HUES48 (cell line): Measurements from ENCODE around the gene MYCBP2.

ENCODE experiments used
- H3K27ac ChIP-seq: one replicate; pipeline ENCODE4 v1.7.0; 2013; ENCODE audit warnings: low read depth, low read length, inconsistent platforms
- H3K27me3 ChIP-seq: 2 replicates; pipeline ENCODE4 v1.6.1; 2013; ENCODE audit warnings: mild to moderate bottlenecking, low read length; ENCODE audit not compliant: control insufficient read depth, insufficient read depth
- H3K36me3 ChIP-seq: 2 replicates; pipeline ENCODE4 v1.6.1; 2013; ENCODE audit warnings: low read length; ENCODE audit not compliant: control insufficient read depth, insufficient read depth
- H3K4me1 ChIP-seq: 2 replicates; pipeline ENCODE4 v1.6.1; 2013; ENCODE audit warnings: mild to moderate bottlenecking, low read length; ENCODE audit not compliant: control insufficient read depth, insufficient read depth
- H3K4me3 ChIP-seq: 2 replicates; pipeline ENCODE4 v1.5.1; 2013; ENCODE audit warnings: mild to moderate bottlenecking, low read depth, low read length
- H3K9ac ChIP-seq: 2 replicates; pipeline ENCODE4 v1.6.1; 2013; ENCODE audit warnings: mild to moderate bottlenecking, low read depth, low read length, moderate library complexity
- H3K9me3 ChIP-seq: 2 replicates; pipeline ENCODE4 v1.6.1; 2013; ENCODE audit warnings: low read length; ENCODE audit not compliant: control insufficient read depth, insufficient read depth

Gene MYCBP2

DNA sequence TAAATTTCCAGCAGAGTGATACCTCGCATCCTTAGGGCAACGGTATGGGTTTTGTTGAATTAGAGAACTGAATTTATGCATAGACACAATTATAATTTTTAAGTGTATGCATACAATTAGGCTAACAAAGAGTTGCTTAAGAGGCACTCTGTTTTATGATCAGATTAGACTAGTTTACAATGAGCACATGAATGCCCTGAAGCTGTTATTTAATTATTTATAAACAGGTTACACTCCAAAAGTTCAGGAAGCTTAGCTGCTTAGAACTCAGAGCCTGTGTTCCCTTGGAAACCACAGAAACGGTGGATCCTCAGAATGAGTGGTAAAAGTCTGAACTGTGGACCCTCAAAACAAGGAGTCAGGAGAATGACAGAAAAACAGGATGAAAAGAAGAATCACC, 227.5 kb downstream of the MYCBP2 start:
- no peaks in the 10 kb centered on the region for H3K9me3 ChIP-seq
- H3K4me1 ChIP-seq, result peaks cover 19% of the 10 kb centered on the region
- H3K27ac ChIP-seq, result no peak overlapping the region
- no peak overlapping the region for H3K9ac ChIP-seq
- H3K27me3 ChIP-seq, result no peaks in the 10 kb centered on the region
- peaks cover 6% of the 10 kb centered on the region; the same call in 1 of the 2 replicates for H3K36me3 ChIP-seq
- H3K4me3 ChIP-seq, result no peak overlapping the region

DNA sequence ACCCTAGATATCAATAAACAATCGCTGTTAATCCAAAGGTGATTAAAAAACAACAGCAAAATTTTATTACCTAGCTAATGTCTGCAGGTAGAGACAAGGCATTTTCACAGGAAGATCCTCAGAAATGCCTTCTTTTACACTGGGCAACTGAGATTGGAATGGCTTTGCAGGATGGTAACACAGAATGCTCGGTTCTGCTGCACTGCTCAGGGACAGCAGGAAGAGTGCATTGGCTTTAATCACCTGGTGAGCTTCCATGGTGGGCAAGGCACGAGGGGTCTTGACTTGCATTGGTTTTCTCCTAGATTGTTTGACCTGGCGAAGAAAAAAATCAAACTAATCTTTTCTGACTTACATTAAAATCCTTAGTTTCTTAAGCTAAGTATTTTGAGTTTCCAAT, 231.6 kb downstream of the MYCBP2 start:
- no peak overlapping the region for H3K9ac ChIP-seq
- no peaks in the 10 kb centered on the region for H3K27me3 ChIP-seq
- no peak overlapping the region for H3K27ac ChIP-seq
- H3K36me3 ChIP-seq, result peaks cover 23% of the 10 kb centered on the region
- peaks cover 10% of the 10 kb centered on the region for H3K4me1 ChIP-seq
- H3K4me3 ChIP-seq, result no peak overlapping the region
- no peaks in the 10 kb centered on the region for H3K9me3 ChIP-seq

DNA sequence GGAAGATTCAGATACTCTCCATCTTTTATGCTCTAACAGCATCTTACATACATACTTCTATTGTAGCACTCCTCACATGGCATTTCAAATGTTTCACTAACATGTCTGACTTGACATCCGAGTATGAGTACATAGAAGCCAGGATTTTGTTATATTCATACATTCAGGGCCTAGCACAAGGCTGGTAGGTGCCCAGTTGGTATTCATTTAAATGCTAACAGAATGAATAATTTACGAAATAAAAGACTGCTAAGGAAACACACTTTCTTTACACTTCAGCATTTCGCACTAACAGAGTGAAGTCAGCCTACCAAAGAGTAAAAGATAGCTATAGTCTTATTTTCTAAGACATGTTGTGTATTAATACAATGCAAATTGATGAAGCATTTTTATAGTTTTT, 232.1 kb downstream of the MYCBP2 start:
- peaks cover 23% of the 10 kb centered on the region for H3K36me3 ChIP-seq

DNA sequence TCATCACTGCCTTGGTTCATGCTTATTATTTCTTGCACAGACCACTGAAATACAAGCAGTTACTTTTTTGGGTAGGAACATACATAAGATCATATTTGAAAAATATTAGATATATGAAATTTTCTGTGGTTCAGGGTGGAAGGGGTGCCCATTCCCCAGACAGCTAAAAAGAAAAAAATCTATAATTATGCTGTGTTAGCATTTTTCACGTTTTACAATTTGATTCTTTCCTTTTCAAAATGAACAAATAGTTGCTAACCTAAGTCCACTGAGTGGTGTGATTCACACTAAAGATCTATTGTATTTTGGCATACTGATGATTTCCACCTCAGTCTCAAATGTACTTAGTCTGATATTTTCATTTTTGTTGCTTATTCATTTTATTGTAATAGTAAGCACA, 233.2 kb downstream of the MYCBP2 start:
- H3K36me3 ChIP-seq, result peaks cover 23% of the 10 kb centered on the region
- H3K9me3 ChIP-seq, result no peaks in the 10 kb centered on the region
- no peaks in the 10 kb centered on the region for H3K27me3 ChIP-seq
- peaks cover 10% of the 10 kb centered on the region for H3K4me1 ChIP-seq
- H3K9ac ChIP-seq, result no peak overlapping the region
- no peak overlapping the region for H3K4me3 ChIP-seq
- H3K27ac ChIP-seq, result no peak overlapping the region

More for the DNA sequence above, 232.1 kb downstream of the MYCBP2 start:
- H3K4me3 ChIP-seq, result no peak overlapping the region
- H3K27ac ChIP-seq, result no peak overlapping the region
- no peaks in the 10 kb centered on the region for H3K9me3 ChIP-seq
- no peak overlapping the region for H3K9ac ChIP-seq
- H3K4me1 ChIP-seq, result peaks cover 10% of the 10 kb centered on the region
- H3K27me3 ChIP-seq, result no peaks in the 10 kb centered on the region

DNA sequence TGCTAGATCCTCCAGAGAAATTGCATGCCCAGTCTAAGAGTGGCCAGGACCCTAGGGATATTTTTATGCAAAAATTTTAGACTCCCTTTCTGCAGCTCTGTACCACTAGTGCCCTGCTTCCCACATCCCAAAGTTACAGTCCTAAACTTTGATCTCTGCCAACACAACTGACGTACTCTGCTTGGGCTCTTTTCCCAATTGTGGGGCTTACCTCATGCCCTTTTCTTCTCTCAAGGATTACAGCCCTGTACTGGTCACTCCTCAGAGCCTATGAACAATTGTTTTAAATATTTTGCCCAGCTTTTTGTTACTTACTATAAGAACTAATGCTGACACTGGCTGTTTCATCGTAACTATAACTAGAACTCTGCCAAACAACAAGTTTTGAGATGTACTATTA, 242.1 kb downstream of the MYCBP2 start:
- Histone ChIP-seq H3K9me3 (no peaks in the 10 kb centered on the region), H3K4me3 (no peak overlapping the region), H3K27ac (no peak overlapping the region), H3K9ac (no peak overlapping the region), H3K4me1 (no peaks in the 10 kb centered on the region), H3K27me3 (no peaks in the 10 kb centered on the region), H3K36me3 (peaks cover 39% of the 10 kb centered on the region)

DNA sequence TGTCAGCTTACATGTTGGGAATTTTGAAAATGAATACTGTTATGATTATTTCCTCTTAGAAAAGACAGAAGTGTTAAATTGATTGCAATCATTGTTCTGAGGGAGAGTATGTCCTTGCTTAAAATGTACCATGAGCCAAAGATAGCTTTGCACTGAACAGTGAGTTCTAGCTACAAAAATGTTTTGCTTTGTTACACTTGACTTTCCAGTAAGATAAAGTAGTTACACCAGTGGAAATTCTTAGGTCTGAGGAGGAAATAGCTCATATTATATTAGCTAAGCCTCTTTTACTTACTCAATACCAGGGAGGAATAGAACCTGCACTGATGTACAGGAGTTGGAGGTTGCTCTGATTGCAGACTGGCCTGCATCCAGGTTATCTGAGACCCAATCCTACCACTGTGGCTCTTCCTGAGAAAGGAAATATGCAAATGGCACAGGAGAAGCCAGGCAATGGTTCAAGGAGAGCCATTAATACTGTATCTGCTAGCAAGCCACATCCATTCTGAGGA, 246.9 kb downstream of the MYCBP2 start:
- Histone ChIP-seq H3K9ac (no peak overlapping the region), H3K4me3 (no peak overlapping the region), H3K27me3 (no peaks in the 10 kb centered on the region), H3K9me3 (no peaks in the 10 kb centered on the region), H3K27ac (no peak overlapping the region), H3K36me3 (peaks cover 66% of the 10 kb centered on the region), H3K4me1 (peaks cover 8% of the 10 kb centered on the region; the same call in 1 of the 2 replicates)

DNA sequence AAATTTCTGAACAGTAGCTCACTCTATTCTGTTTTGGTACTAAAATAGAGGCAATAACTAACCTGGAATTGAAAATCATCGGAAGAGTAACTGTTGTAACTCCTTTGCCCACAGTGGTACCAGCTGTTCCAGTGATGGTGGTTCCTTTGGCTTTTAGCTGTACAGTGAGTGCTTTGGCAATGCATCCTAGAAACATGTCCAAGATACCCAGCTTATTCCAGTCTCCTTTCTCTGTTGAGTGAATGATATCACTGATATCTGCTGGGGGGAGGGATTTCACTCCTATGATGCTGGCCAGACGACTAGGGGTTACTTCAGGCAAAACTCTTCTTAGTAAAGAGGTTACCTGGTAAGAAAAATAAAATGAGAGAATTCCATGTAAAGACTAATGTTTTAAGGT, 259.4 kb downstream of the MYCBP2 start:
- Histone ChIP-seq H3K4me3 (no peak overlapping the region), H3K27ac (no peak overlapping the region), H3K27me3 (no peaks in the 10 kb centered on the region), H3K36me3 (peaks cover 62% of the 10 kb centered on the region), H3K4me1 (no peaks in the 10 kb centered on the region), H3K9me3 (no peaks in the 10 kb centered on the region), H3K9ac (no peak overlapping the region)

DNA sequence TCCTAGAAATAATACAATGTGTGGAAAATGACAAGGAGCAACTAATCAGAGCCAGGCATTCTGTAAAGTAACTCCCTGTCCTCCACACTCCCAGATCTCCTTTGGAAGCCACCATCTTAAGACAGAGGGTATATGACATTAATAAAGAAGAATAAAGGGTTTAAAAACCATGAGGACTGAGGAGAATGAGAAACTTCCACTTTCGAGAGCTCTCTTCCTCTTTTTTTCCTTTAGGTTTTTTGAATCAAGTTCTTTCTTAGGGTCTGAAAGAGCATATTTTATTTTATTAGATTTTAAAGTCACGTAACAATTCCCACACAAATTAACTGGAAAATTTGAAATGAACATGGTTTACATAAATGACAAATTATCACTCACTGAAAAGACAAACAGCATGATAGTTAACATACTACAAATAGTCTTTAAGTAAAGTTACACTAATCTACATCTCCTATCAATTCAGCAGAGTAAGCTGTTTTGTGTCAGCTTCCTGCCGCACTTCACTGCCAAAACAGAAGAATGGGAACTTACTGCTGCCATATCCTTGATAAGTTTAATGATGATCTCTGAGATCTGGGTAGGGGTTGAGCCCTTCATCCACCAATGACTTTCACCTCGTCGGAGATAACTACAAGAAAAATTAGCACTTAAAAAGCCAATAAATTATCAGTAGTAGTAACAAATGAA, 261.3 kb downstream of the MYCBP2 start:
- Histone ChIP-seq H3K27me3 (no peaks in the 10 kb centered on the region), H3K4me1 (no peaks in the 10 kb centered on the region), H3K9me3 (no peaks in the 10 kb centered on the region), H3K4me3 (no peak overlapping the region), H3K27ac (no peak overlapping the region), H3K36me3 (peaks cover 76% of the 10 kb centered on the region), H3K9ac (no peak overlapping the region)

DNA sequence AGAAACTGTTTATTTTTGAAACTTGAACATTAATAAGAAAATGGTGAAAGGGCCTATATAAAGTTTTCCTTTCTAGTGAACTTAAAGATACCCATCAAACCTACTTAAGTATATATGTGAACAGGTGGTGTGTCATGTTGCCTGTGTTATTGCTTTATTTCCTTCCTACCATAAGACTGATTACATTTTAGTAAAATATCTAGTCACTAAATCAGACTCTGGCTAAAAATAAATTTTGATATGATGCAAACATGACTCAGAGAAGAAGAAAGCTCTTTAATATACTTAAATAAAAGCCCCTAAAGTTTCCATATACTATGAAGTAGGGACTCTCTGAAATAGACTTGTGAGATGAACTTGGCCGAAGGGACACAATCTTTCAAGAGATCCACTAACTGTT, 264.8 kb downstream of the MYCBP2 start:
- Histone ChIP-seq H3K27me3 (no peaks in the 10 kb centered on the region), H3K9me3 (no peaks in the 10 kb centered on the region), H3K4me3 (no peak overlapping the region), H3K9ac (no peak overlapping the region), H3K36me3 (peaks cover 67% of the 10 kb centered on the region), H3K4me1 (no peaks in the 10 kb centered on the region), H3K27ac (no peak overlapping the region)

DNA sequence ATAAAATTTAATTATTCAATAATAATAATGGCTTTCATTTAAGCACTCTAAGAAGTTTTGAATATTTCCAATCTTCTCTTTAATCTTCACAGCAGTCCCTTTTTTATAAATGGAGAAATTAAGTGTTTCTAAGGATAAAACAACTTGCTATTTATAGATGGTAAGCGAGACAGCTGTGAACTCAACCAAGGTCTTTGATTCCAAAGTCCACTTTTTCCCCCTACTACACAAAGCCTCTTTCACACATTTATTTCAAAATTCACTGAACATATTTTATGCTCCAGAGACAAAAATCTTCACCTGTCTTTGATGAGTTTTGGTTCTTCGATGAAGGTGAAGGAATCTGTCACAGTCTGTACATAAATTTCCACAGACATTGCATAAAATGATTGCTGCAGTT, 265.5 kb downstream of the MYCBP2 start:
- Histone ChIP-seq H3K4me1 (no peaks in the 10 kb centered on the region), H3K9me3 (no peaks in the 10 kb centered on the region), H3K27me3 (no peaks in the 10 kb centered on the region), H3K36me3 (peaks cover 67% of the 10 kb centered on the region), H3K27ac (no peak overlapping the region), H3K9ac (no peak overlapping the region), H3K4me3 (no peak overlapping the region)

DNA sequence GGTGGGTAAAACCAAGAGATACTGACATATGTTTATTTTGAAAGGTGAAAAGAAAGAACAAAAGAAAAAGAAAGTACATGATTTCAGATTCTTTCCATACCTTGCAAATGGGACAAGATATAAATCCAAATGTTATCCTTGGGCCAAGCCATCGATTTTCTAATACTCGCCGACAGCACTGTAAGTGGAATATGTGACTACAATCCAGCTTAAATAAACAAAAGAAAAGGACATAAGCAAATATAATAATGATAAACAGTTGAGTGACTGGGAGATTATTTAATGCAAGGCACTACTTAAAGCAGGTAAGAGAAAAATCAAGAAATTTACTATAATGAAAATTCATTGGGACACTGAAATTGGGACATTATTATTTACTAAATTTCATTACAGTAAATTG, 270.0 kb downstream of the MYCBP2 start:
- H3K27ac ChIP-seq, result no peak overlapping the region
- peaks cover 48% of the 10 kb centered on the region for H3K36me3 ChIP-seq

More for the DNA sequence above, 270.0 kb downstream of the MYCBP2 start:
- Histone ChIP-seq H3K9me3 (no peaks in the 10 kb centered on the region), H3K4me3 (no peak overlapping the region), H3K9ac (no peak overlapping the region), H3K4me1 (no peaks in the 10 kb centered on the region), H3K27me3 (no peaks in the 10 kb centered on the region)
